ENCODE results near the gene TMEM184B. TPM values are rescaled to one million over a fixed set of nuclear protein-coding genes. Genes with fewer than 3 reads are reported as not detected.

Gene TMEM184B
- total and polyA plus RNA-seq, 2 donors (not counting 1 experiment from before 2014, with no cell fraction given): 9.9 to 24.7 TPM

GRCh38 chr22:38228873-38229740 is 43.7 kb downstream of the TMEM184B start:
- TF ChIP-seq EZH2 (IDR thresholded peaks at IDR 0.05; ENCODE audit: borderline replicate concordance, insufficient read depth, low read depth, low read length, poor library complexity, severe bottlenecking): no peak
- TF ChIP-seq CTCF (IDR thresholded peaks at IDR 0.05): no peak
- Histone ChIP-seq H3K4me2 (replicated peaks; ENCODE audit: low read depth, low read length, poor library complexity, severe bottlenecking) (no peak overlapping the region), H4K20me1 (ENCODE audit: control insufficient read depth, insufficient read depth, low read length, poor library complexity, severe bottlenecking) (no peaks in the 10 kb centered on the region), H3K27ac (ENCODE audit: low read length in 2 of 2) (no peak overlapping the region), H3K4me3 (ENCODE audit: control extremely low read depth in 1 of 5, extremely low read depth in 1 of 5, insufficient read depth in 1 of 5, low read depth in 2 of 5, low read length in 4 of 5) (no peak overlapping the region), H2AFZ (ENCODE audit: insufficient read depth, low read depth, low read length, poor library complexity, severe bottlenecking) (no peak overlapping the region), H3K27me3 (replicated peaks in 1 of 4; ENCODE audit: control extremely low read depth in 1 of 4, control insufficient read depth in 3 of 4, insufficient read depth in 4 of 4, low read length in 3 of 4) (no peaks in the 10 kb centered on the region), H3K4me1 (ENCODE audit: control insufficient read depth in 2 of 2, insufficient read depth in 2 of 2, low read length in 2 of 2) (no peaks in the 10 kb centered on the region), H3K79me2 (ENCODE audit: control insufficient read depth, insufficient read depth, low read length) (no peaks in the 10 kb centered on the region), H3K9me3 (ENCODE audit: control extremely low read depth in 1 of 3, control insufficient read depth in 2 of 3, insufficient read depth in 1 of 3, low read length in 2 of 3) (no peaks in the 10 kb centered on the region), H3K36me3 (replicated peaks in 1 of 2; ENCODE audit: control extremely low read depth in 1 of 2, control insufficient read depth in 1 of 2, extremely low read depth in 1 of 2, insufficient read depth in 2 of 2, low read length in 1 of 2) (no peaks in the 10 kb centered on the region), H3K9ac (ENCODE audit: low read length) (no peak overlapping the region)
- intact Hi-C loops (cut with micrococcal nuclease): no loop called here
- DNase-seq (no peak), ATAC-seq (ENCODE audit: low read depth) (no peak)
- Mint-ChIP-seq H3K9me3 (ENCODE audit: insufficient read depth) (no peaks in the 10 kb centered on the region), H3K4me3 (no peak overlapping the region), H3K4me1 (no peaks in the 10 kb centered on the region), H3K27ac (no peak overlapping the region), H3K27me3 (no peaks in the 10 kb centered on the region)
- 88% methylated on average over 9 of the region's 14 CpGs for WGBS (ENCODE audit: insufficient coverage)
- ChIA-PET CTCF (interaction anchor here (0.7 to 4.6 kb wide), 4 partner anchors 24 to 411 kb away, joined by 3 to 30 read pairs (median 14); no protein-coding TSS in a partner anchor), POLR2A (interaction anchor here (0.6 kb wide), 1 partner anchor 114 kb away, joined by 3 read pairs; no protein-coding TSS in a partner anchor)

DNA sequence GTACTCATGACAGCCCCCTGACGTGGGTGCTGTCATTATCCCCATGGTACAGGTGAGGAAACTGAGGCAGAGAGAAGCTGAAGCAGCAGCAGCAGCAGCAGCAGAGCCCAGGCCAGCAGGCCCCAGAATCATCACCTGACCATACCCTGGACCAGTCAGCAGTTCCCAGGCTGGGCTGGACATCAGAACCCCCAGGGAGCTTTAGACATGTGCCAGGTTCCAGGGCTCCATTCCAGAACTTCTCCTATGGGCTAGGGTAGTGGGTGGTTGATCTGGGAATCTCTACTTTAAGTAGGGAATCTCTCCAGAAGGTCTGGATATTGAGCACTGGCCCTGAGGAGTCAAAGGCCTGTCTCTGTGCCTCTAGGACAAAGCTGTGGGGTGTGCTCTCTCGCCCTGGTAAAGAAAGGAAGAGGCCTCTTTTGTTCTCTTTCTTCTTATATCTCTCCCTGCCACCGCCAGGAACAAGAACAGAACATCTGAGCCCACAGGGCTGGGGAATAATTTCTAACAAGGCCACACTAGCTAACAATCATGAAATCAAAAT is 44.4 kb downstream of the TMEM184B start:
- Histone ChIP-seq H2AFZ (ENCODE audit: insufficient read depth, low read depth, low read length, poor library complexity, severe bottlenecking) (no peak overlapping the region), H4K20me1 (ENCODE audit: control insufficient read depth, insufficient read depth, low read length, poor library complexity, severe bottlenecking) (no peaks in the 10 kb centered on the region), H3K36me3 (replicated peaks in 1 of 2; ENCODE audit: control extremely low read depth in 1 of 2, control insufficient read depth in 1 of 2, extremely low read depth in 1 of 2, insufficient read depth in 2 of 2, low read length in 1 of 2) (no peaks in the 10 kb centered on the region), H3K4me1 (ENCODE audit: control insufficient read depth in 2 of 2, insufficient read depth in 2 of 2, low read length in 2 of 2) (no peaks in the 10 kb centered on the region), H3K4me2 (replicated peaks; ENCODE audit: low read depth, low read length, poor library complexity, severe bottlenecking) (no peak overlapping the region), H3K9ac (ENCODE audit: low read length) (no peak overlapping the region), H3K27ac (ENCODE audit: low read length in 2 of 2) (no peak overlapping the region), H3K4me3 (ENCODE audit: control extremely low read depth in 1 of 5, extremely low read depth in 1 of 5, insufficient read depth in 1 of 5, low read depth in 2 of 5, low read length in 4 of 5) (no peak overlapping the region), H3K27me3 (replicated peaks in 1 of 4; ENCODE audit: control extremely low read depth in 1 of 4, control insufficient read depth in 3 of 4, insufficient read depth in 4 of 4, low read length in 3 of 4) (no peaks in the 10 kb centered on the region), H3K9me3 (ENCODE audit: control extremely low read depth in 1 of 3, control insufficient read depth in 2 of 3, insufficient read depth in 1 of 3, low read length in 2 of 3) (no peaks in the 10 kb centered on the region), H3K79me2 (ENCODE audit: control insufficient read depth, insufficient read depth, low read length) (no peaks in the 10 kb centered on the region)
- TF ChIP-seq CTCF (IDR thresholded peaks at IDR 0.05): no peak
- TF ChIP-seq EZH2 (IDR thresholded peaks at IDR 0.05; ENCODE audit: borderline replicate concordance, insufficient read depth, low read depth, low read length, poor library complexity, severe bottlenecking): no peak
- ATAC-seq (ENCODE audit: low read depth) (no peak), DNase-seq (no peak)
- H3K4me3 Mint-ChIP-seq: no peak overlapping the region
- ChIA-PET CTCF (interaction anchor here (0.7 to 4.6 kb wide), 5 partner anchors 19 to 412 kb away, joined by 3 to 30 read pairs (median 4); no protein-coding TSS in a partner anchor), POLR2A (no interaction called here)
- 93% methylated on average over 1 of the region's 3 CpGs for WGBS (ENCODE audit: insufficient coverage)
- H3K27me3 Mint-ChIP-seq: no peaks in the 10 kb centered on the region
- H3K4me1 Mint-ChIP-seq: no peaks in the 10 kb centered on the region
- no peaks in the 10 kb centered on the region for H3K9me3 Mint-ChIP-seq (ENCODE audit: insufficient read depth)
- H3K27ac Mint-ChIP-seq: no peak overlapping the region
- intact Hi-C loops (cut with micrococcal nuclease): no loop called here
